HepG2 (cell line): ENCODE measurements around the gene RIMBP2. TPM values are rescaled to one million over a fixed set of nuclear protein-coding genes. Genes with fewer than 3 reads are reported as not detected.

Source experiments
- FLYWCH1 ChIP-seq: sonication (generic); formaldehyde crosslinking; IDR thresholded peaks from 2 replicates; pipeline ENCODE4 v1.8.1; 2023; ENCODE audit warnings: mild to moderate bottlenecking, missing genetic modification reagents
- HNRNPLL ChIP-seq: fragments of 200-400 bp; formaldehyde crosslinking; IDR thresholded peaks from 2 replicates; pipeline ENCODE4 v1.6.1; 2017; ENCODE audit warnings: mild to moderate bottlenecking, low read depth, low read length; ENCODE audit not compliant: poor library complexity, severe bottlenecking
- JARID2 ChIP-seq: sonication (generic); formaldehyde crosslinking; IDR thresholded peaks from 2 replicates; pipeline ENCODE4 v1.8.1; 2023; ENCODE audit warnings: missing genetic modification reagents, inconsistent platforms; ENCODE audit not compliant: insufficient replicate concordance
- ONECUT2 ChIP-seq: sonication (generic); formaldehyde crosslinking; IDR thresholded peaks from 2 replicates; pipeline ENCODE4 v1.4.0; 2020; ENCODE audit warnings: missing genetic modification reagents
- ZNF329 ChIP-seq: sonication (generic); formaldehyde crosslinking; IDR thresholded peaks from 2 replicates; pipeline ENCODE4 v1.9.0; 2021; ENCODE audit warnings: low read depth, mild to moderate bottlenecking, missing genetic modification reagents
- polyA plus RNA-seq, 8 experiments: library from polyadenylated mRNA; depleted of rRNA in 3 of 8; stranded (reverse) in 7 of 8; unstranded in 1 of 8; fragments of >200 nt; fragmentation: Illumina TruSeq in 4 of 8; extraction: Trizol in 4 of 8; gene quantifications; 2 replicates each; pipeline versions ENCODE4 v1.2.1 to v1.2.3, GENCODE V29; 2011 to 2016; ENCODE audit warnings: low read depth in 4 of 8, missing spikeins in 1 of 8, mixed read lengths in 1 of 8; ENCODE audit not compliant: insufficient read depth in 1 of 8
- total RNA-seq, 5 experiments: library from RNA; depleted of rRNA; stranded (reverse); fragments of >200 nt; fragmentation: Illumina TruSeq; extraction: Trizol; gene quantifications; 2 replicates each; pipeline ENCODE4 v1.2.3, GENCODE V29; 2016; ENCODE audit warnings: low read depth in 1 of 5
- TF ChIP-seq, protein P1 (sequence below): sonication (generic); formaldehyde crosslinking; IDR thresholded peaks from 2 replicates; pipeline ENCODE4 v1.4.0; 2020; ENCODE audit warnings: missing genetic modification reagents

Gene RIMBP2
- total and polyA plus RNA-seq, 2 of the 13 experiments (the other 11 are each of a cell fraction or from before 2014, with no cell fraction given) = 0.03 TPM; not detected in 1

- TF ChIP-seq, protein P1, sequence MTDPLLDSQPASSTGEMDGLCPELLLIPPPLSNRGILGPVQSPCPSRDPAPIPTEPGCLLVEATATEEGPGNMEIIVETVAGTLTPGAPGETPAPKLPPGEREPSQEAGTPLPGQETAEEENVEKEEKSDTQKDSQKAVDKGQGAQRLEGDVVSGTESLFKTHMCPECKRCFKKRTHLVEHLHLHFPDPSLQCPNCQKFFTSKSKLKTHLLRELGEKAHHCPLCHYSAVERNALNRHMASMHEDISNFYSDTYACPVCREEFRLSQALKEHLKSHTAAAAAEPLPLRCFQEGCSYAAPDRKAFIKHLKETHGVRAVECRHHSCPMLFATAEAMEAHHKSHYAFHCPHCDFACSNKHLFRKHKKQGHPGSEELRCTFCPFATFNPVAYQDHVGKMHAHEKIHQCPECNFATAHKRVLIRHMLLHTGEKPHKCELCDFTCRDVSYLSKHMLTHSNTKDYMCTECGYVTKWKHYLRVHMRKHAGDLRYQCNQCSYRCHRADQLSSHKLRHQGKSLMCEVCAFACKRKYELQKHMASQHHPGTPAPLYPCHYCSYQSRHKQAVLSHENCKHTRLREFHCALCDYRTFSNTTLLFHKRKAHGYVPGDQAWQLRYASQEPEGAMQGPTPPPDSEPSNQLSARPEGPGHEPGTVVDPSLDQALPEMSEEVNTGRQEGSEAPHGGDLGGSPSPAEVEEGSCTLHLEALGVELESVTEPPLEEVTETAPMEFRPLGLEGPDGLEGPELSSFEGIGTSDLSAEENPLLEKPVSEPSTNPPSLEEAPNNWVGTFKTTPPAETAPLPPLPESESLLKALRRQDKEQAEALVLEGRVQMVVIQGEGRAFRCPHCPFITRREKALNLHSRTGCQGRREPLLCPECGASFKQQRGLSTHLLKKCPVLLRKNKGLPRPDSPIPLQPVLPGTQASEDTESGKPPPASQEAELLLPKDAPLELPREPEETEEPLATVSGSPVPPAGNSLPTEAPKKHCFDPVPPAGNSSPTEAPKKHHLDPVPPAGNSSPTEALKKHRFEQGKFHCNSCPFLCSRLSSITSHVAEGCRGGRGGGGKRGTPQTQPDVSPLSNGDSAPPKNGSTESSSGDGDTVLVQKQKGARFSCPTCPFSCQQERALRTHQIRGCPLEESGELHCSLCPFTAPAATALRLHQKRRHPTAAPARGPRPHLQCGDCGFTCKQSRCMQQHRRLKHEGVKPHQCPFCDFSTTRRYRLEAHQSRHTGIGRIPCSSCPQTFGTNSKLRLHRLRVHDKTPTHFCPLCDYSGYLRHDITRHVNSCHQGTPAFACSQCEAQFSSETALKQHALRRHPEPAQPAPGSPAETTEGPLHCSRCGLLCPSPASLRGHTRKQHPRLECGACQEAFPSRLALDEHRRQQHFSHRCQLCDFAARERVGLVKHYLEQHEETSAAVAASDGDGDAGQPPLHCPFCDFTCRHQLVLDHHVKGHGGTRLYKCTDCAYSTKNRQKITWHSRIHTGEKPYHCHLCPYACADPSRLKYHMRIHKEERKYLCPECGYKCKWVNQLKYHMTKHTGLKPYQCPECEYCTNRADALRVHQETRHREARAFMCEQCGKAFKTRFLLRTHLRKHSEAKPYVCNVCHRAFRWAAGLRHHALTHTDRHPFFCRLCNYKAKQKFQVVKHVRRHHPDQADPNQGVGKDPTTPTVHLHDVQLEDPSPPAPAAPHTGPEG = no peak
- TF ChIP-seq ZNF329 (CRISPR knock-in tag) (no peak), ONECUT2 (no peak), JARID2 (CRISPR knock-in tag) (no peak), HNRNPLL (no peak), FLYWCH1 (CRISPR knock-in tag) (no peak)
These were observed 290.3 kb downstream of the RIMBP2 start (continued) for GRCh38 chr12:130425698-130426245.
